Stimulated activated naive CD8-positive, alpha-beta T cell treated with anti-CD3 and anti-CD28 coated beads, Interleukin-15, amount 100 ng/mL, for 72 hours (primary cell): ENCODE data around the gene AKT2.

ENCODE experiments used
- ATAC-seq: fragments of 150-1000 bp; cut with Tn5 transposase; 2 replicates; pipeline ENCODE4 v1.10.0; 2021; ENCODE audit warnings: mild to moderate bottlenecking, moderate library complexity
- DNase-seq, 2 donors: peaks; one replicate each; pipeline ENCODE4 v3.0.0; 2021 to 2022
- H3K27ac Mint-ChIP-seq, 2 donors: one replicate each; pipeline ENCODE4 v1.8.0; 2022; ENCODE audit warnings: mild to moderate bottlenecking in 2 of 2, mixed read lengths in 2 of 2, moderate library complexity in 2 of 2
- H3K27me3 Mint-ChIP-seq: one replicate; pipeline ENCODE4 v1.8.0; 2022; ENCODE audit warnings: mixed read lengths
- H3K4me1 Mint-ChIP-seq: one replicate; pipeline ENCODE4 v1.8.0; 2022; ENCODE audit warnings: mild to moderate bottlenecking, mixed read lengths
- H3K4me3 Mint-ChIP-seq, 2 donors: one replicate each; pipeline ENCODE4 v1.8.0; 2022; ENCODE audit warnings: mild to moderate bottlenecking in 2 of 2, mixed read lengths in 2 of 2, moderate library complexity in 1 of 2
- H3K9me3 Mint-ChIP-seq, 2 donors: one replicate each; pipeline ENCODE4 v1.8.0; 2022; ENCODE audit warnings: mixed read lengths in 2 of 2

AKT2 gene

DNA sequence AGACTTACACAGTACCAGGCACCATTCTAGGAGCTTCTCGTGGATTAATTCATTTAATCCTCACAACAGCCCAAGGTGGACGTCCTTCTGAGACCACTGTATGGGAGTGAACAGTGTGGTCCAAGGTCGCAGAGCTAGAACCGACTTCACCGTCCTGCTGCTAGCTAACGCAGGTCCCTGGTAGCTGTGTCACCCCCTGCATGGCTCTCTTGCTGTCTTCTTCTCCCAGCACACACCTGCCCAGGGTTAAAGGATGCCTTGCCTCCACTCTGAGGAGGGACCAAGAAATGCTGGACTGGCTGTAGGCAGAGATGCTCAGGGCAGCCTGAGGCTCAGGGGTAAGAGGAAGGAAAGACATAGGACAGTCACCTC is 3.0 kb downstream of the AKT2 start:
- Mint-ChIP-seq H3K27me3 (no peaks in the 10 kb centered on the region), H3K27ac (no peak overlapping the region), H3K9me3 (no peaks in the 10 kb centered on the region), H3K4me3 (no peak overlapping the region), H3K4me1 (peaks cover 90% of the 10 kb centered on the region)
- DNase-seq (no peak), ATAC-seq (no peak)

- H3K9me3 Mint-ChIP-seq, result no peaks in the 10 kb centered on the region
- no peak for ATAC-seq
- DNase-seq, result no peak
- no peak overlapping the region for H3K4me3 Mint-ChIP-seq
- H3K27ac Mint-ChIP-seq, result peak overlapping the region in 1 of 2 donors; percentile 12
- no peaks in the 10 kb centered on the region for H3K27me3 Mint-ChIP-seq
- H3K4me1 Mint-ChIP-seq, result peaks cover 89% of the 10 kb centered on the region
Observed at GRCh38 chr19:40281381-40282208, 3.5 kb downstream of the AKT2 start.

DNA sequence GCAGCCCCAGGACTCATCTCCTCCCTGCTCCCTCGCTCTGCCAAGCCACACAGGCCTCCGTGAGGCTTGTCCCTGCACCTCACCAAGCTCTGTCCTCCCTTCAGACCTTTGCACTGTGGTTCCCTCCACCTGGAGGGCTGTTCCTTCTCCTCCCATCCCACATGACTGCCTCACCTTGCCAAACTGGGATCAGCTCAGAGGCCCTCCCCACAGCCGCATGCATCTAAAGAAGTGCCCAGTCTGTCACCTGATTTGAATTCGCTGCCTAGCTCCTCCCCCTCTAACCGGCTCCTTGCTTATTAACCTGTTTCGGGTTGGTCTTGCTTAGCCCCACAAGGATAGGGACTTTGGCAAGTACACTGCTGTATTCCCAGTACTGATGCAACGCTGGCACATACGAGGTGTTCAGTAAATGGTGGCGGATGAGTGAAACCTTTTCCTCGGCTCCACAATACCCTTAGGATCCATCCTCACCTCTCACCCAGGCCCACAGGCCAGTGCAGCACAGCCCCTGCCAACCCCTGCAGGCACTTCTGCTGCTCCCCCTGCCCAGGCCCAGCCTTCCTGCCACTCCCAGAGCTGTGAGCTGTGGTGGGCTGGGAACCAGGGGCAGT is 4.4 kb downstream of the AKT2 start:
- no peak for DNase-seq
- Mint-ChIP-seq H3K27me3 (no peaks in the 10 kb centered on the region), H3K27ac (peak overlapping the region; percentile 79 to 83), H3K4me1 (peaks cover 87% of the 10 kb centered on the region), H3K9me3 (no peaks in the 10 kb centered on the region), H3K4me3 (peak overlapping the region; percentile 58 to 72)
- no peak for ATAC-seq

DNA sequence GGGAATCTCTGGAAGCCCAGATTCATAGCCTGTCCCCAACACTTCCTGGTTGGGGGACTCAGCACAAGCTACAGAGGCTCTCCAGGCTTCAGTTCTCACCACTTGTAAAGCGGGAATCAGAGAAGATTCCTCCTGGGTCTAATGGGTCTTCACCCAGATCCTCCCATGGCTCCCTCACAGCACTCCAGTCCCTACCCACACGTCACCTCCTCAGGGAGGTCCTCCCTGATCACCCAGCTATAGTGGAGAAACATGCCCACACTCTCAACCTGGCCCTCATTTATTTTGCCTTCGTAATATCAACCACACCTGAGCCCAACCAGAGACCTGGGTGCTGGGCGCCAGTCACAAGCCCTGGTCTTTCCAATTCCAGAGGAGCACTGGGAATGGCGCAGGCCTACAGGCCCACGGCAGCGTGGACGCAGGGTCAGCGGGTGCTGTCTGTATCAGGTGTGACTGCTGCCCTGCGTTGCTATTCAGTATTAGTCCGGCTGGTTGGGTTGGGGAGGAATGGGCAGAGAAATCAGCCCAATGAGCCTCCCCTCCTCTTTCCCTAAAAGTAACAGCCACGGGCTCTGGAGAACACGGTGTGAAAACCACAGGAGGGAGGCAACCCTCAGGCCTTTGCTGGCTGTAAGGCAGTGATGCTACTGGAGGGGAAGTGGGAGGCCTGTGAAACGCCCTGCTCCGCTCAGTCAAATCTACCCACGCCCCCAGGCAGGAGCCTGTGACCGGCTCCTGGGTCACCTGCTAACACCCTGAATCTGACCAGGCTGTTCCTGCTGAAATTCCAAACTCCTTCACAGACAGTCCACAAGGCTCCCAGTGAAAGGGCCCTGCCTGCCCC is 5.2 kb downstream of the AKT2 start:
- H3K27ac Mint-ChIP-seq, result peak overlapping the region; percentile 79 to 82
- peaks cover 90% of the 10 kb centered on the region for H3K4me1 Mint-ChIP-seq
- no peak for DNase-seq
- no peak for ATAC-seq
- H3K9me3 Mint-ChIP-seq, result no peaks in the 10 kb centered on the region
- peak overlapping the region; percentile 58 to 72 for H3K4me3 Mint-ChIP-seq
- no peaks in the 10 kb centered on the region for H3K27me3 Mint-ChIP-seq

GRCh38 chr19:40279120-40279551 is 6.0 kb downstream of the AKT2 start:
- peaks cover 96% of the 10 kb centered on the region for H3K4me1 Mint-ChIP-seq
- no peaks in the 10 kb centered on the region for H3K9me3 Mint-ChIP-seq
- ATAC-seq, result no peak
- H3K4me3 Mint-ChIP-seq, result no peak overlapping the region
- H3K27ac Mint-ChIP-seq, result no peak overlapping the region
- DNase-seq, result no peak
- H3K27me3 Mint-ChIP-seq, result no peaks in the 10 kb centered on the region

GRCh38 chr19:40278361-40279035 is 6.6 kb downstream of the AKT2 start:
- ATAC-seq, result no peak
- Mint-ChIP-seq H3K27ac (no peak overlapping the region), H3K4me1 (peaks cover 96% of the 10 kb centered on the region), H3K9me3 (no peaks in the 10 kb centered on the region), H3K4me3 (peak overlapping the region in 1 of 2 donors; percentile 21), H3K27me3 (no peaks in the 10 kb centered on the region)
- no peak for DNase-seq

DNA sequence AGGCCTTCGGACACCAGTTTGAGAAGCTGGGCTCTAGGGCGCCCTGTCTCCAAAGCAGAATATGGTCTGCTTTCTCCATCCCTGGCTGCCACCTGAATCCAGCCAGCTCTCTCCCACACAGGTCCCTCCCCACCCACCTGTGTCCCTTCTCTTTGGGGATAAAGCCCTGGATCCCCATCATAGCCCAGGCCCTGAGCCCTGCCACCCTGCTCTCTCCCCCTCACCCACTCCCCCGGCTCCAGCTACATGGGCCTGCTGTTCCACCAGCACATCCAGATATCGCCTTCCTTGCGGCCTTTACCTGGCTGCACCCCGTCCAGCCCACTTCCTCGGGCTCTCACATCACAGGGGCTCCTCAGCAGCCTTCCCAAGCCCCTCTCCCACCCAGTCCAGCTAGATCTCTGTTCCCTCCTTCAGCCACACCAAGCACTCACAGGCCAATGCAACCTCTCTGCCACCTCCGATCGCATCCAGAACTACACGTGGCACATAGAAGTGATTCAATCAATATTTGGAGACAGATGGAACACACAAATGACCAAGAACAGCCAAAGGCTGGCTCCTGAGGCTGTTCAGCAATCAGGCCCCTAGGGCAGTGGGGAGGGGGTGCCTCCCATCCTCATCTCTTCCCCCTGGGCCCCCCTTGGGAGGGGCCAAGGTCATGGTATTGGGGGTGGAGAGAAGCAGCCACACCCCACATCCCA is 7.6 kb downstream of the AKT2 start:
- H3K4me1 Mint-ChIP-seq, result peaks cover 96% of the 10 kb centered on the region
- H3K27ac Mint-ChIP-seq, result peak overlapping the region in 1 of 2 donors; percentile 64
- DNase-seq, result no peak
- H3K9me3 Mint-ChIP-seq, result no peaks in the 10 kb centered on the region
- H3K27me3 Mint-ChIP-seq, result no peaks in the 10 kb centered on the region
- ATAC-seq, result no peak
- H3K4me3 Mint-ChIP-seq, result no peak overlapping the region

GRCh38 chr19:40274585-40275544 is 10.3 kb downstream of the AKT2 start:
- H3K27me3 Mint-ChIP-seq, result no peaks in the 10 kb centered on the region
- H3K27ac Mint-ChIP-seq, result peak overlapping the region; percentile 31 to 59
- DNase-seq, result peak in 1 of 2 donors; percentile 33
- ATAC-seq, result peak; percentile 83
- H3K4me3 Mint-ChIP-seq, result peak overlapping the region; percentile 63 to 71
- no peaks in the 10 kb centered on the region for H3K9me3 Mint-ChIP-seq
- H3K4me1 Mint-ChIP-seq, result peaks cover 90% of the 10 kb centered on the region

- peak overlapping the region; percentile 59 to 94 for H3K27ac Mint-ChIP-seq
- no peaks in the 10 kb centered on the region for H3K27me3 Mint-ChIP-seq
- H3K4me3 Mint-ChIP-seq, result peak overlapping the region in 1 of 2 donors; percentile 63
- H3K9me3 Mint-ChIP-seq, result no peaks in the 10 kb centered on the region
- H3K4me1 Mint-ChIP-seq, result peaks cover 90% of the 10 kb centered on the region
- DNase-seq (no peak), ATAC-seq (no peak)
Observed at GRCh38 chr19:40273469-40274360, 11.4 kb downstream of the AKT2 start.

DNA sequence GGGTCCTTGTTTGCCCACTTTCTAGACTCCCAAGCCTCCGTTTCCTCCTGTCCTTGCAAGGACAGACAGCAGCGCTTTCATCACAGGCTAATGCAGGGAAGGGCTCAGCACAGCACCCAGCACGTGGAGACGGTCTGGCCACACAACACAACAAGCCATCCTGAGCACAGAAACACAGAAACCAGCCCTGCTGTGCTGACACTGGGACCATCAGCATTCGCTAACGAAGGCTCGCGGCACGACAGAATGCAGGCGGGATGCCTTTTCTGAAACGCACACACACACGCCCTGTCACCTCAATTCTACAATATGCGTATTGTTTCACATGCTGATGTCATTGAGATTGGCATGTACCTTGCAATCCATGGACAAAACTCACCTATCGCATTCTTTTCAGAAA is 12.9 kb downstream of the AKT2 start:
- H3K4me3 Mint-ChIP-seq, result no peak overlapping the region
- H3K4me1 Mint-ChIP-seq, result peaks cover 86% of the 10 kb centered on the region

GRCh38 chr19:40271706-40272105 is 13.4 kb downstream of the AKT2 start:
- ATAC-seq, result no peak
- Mint-ChIP-seq H3K9me3 (no peaks in the 10 kb centered on the region), H3K27me3 (no peaks in the 10 kb centered on the region), H3K4me1 (peaks cover 85% of the 10 kb centered on the region), H3K4me3 (no peak overlapping the region), H3K27ac (peak overlapping the region in 1 of 2 donors; percentile 89)
- no peak for DNase-seq

More for the DNA sequence above, 12.9 kb downstream of the AKT2 start:
- DNase-seq (no peak), ATAC-seq (no peak)
- Mint-ChIP-seq H3K9me3 (no peaks in the 10 kb centered on the region), H3K27me3 (no peaks in the 10 kb centered on the region), H3K27ac (peak overlapping the region in 1 of 2 donors; percentile 89)

DNA sequence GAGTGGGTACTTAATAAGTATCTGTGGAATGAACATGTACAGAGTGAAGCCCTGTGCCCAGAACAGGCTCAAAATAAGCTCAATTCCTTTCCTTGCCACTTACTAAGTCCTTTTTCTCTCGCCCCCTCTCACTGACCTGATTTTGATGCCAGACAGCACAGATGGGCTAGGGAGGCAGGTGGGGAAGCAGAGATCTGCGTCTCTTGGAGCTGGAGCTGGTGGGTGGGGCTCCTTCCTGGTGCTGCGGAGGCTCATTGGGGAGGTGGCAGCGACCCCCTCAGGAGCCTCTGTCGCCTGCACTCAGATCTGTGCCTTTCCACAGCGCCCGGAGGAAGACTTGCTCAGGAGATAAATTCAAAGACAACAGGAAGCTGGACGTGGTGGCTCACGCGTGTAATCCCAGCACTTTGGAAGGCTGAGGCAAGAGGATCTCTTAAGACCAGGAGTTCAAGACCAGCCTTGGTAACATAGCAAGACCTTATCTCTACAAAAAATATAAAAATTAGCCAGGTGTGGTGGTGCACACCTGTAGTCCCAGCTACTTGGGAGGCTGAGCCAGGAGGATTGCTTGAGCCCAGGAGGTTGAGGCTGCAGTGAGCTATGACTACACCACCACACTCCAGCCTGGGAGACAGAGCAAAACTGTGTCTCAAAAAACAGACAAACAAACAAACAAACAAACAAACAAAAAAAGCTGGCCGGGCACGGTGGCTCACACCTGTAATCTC is 14.6 kb downstream of the AKT2 start:
- ATAC-seq (no peak), DNase-seq (no peak)
- Mint-ChIP-seq H3K27me3 (no peaks in the 10 kb centered on the region), H3K9me3 (no peaks in the 10 kb centered on the region), H3K27ac (peak overlapping the region in 1 of 2 donors; percentile 71), H3K4me1 (peaks cover 82% of the 10 kb centered on the region), H3K4me3 (no peak overlapping the region)
